B cell (primary cell): ENCODE data around the gene PLCG2. TPM values are rescaled to one million over a fixed set of nuclear protein-coding genes. Genes with fewer than 3 reads are reported as not detected.

Experiments used
- ATAC-seq: fragments of 200-7000 bp; cut with Tn5 transposase; one replicate; pipeline ENCODE4 v1.10.0; 2021; ENCODE audit warnings: low read depth, mild to moderate bottlenecking, moderate number of reproducible peaks, moderate library complexity
- CTCF ChIA-PET: fragments of 350-600 bp; sonication (Branson Sonifier 250); formaldehyde crosslinking; loops from one replicate; lab custom pipeline; 2021; ENCODE audit warnings: antibody characterized with exemption, inconsistent platforms; lab: Charles Lee
- POLR2A ChIA-PET: fragments of 350-600 bp; sonication (Branson Sonifier 250); formaldehyde crosslinking; loops from one replicate; lab custom pipeline; 2021; ENCODE audit warnings: antibody characterized with exemption; lab: Charles Lee
- DNase-seq: peaks from one replicate; pipeline ENCODE4 v3.0.0; 2013
- H2AFZ ChIP-seq: 2 replicates; pipeline ENCODE4 v1.6.1; 2012; ENCODE audit warnings: mild to moderate bottlenecking, low read depth, low read length; ENCODE audit not compliant: insufficient read depth, poor library complexity, severe bottlenecking
- H3K27ac ChIP-seq, 2 donors: 1 replicate in 1 of 2; 2 replicates in 1 of 2; pipeline ENCODE4 v1.5.1; 2012 to 2013; ENCODE audit warnings: low read length in 2 of 2, mild to moderate bottlenecking in 2 of 2, moderate library complexity in 1 of 2
- H3K27me3 ChIP-seq, 4 experiments: fragments of 200-600 bp in 1 of 4; sonication (generic) in 1 of 4; replicated peaks in 1 of 4; 1 replicate in 2 of 4; 2 replicates in 2 of 4; pipeline versions ENCODE4 v1.6.1 to v1.7.0; 2013 to 2016; ENCODE audit warnings: low read length in 3 of 4, mild to moderate bottlenecking in 2 of 4, mixed read lengths in 1 of 4, moderate library complexity in 1 of 4; ENCODE audit not compliant: insufficient read depth in 4 of 4, control insufficient read depth in 3 of 4; ENCODE audit errors: control extremely low read depth in 1 of 4
- H3K36me3 ChIP-seq, 2 experiments: replicated peaks in 1 of 2; 1 replicate in 1 of 2; 2 replicates in 1 of 2; pipeline versions ENCODE4 v1.6.1 to v1.7.1; 2013; ENCODE audit warnings: low read length in 1 of 2; ENCODE audit not compliant: insufficient read depth in 2 of 2, control insufficient read depth in 1 of 2; ENCODE audit errors: control extremely low read depth in 1 of 2, extremely low read depth in 1 of 2
- H3K4me1 ChIP-seq, 2 donors: fragments of 200-600 bp in 1 of 2; sonication (generic) in 1 of 2; 1 replicate in 1 of 2; 2 replicates in 1 of 2; pipeline versions ENCODE4 v1.5.1 to v1.6.1; 2013 to 2017; ENCODE audit warnings: low read length in 2 of 2; ENCODE audit not compliant: control insufficient read depth in 2 of 2, insufficient read depth in 2 of 2
- H3K4me2 ChIP-seq: replicated peaks from 2 replicates; pipeline ENCODE3; 2012; ENCODE audit warnings: mild to moderate bottlenecking, low read depth, low read length; ENCODE audit not compliant: poor library complexity, severe bottlenecking
- H3K4me3 ChIP-seq, 5 experiments: fragments of 200-600 bp in 1 of 5; sonication (generic) in 1 of 5; 1 replicate in 3 of 5; 2 replicates in 2 of 5; pipeline versions ENCODE4 v1.5.1 to v1.7.0; 2011 to 2016; ENCODE audit warnings: low read length in 4 of 5, mild to moderate bottlenecking in 4 of 5, low read depth in 2 of 5, control low read depth in 1 of 5, moderate library complexity in 1 of 5; ENCODE audit not compliant: insufficient read depth in 1 of 5; ENCODE audit errors: control extremely low read depth in 1 of 5, extremely low read depth in 1 of 5
- H3K79me2 ChIP-seq: fragments of 200-600 bp; sonication (generic); one replicate; pipeline ENCODE4 v1.6.0; 2016; ENCODE audit warnings: low read length; ENCODE audit not compliant: control insufficient read depth, insufficient read depth
- H3K9ac ChIP-seq: fragments of 200-600 bp; sonication (generic); 2 replicates; pipeline ENCODE4 v1.6.1; 2017; ENCODE audit warnings: mild to moderate bottlenecking, low read length, moderate library complexity
- H3K9me3 ChIP-seq, 3 donors: one replicate each; pipeline versions ENCODE4 v1.6.1 to v1.7.1; 2013; ENCODE audit warnings: low read length in 2 of 3; ENCODE audit not compliant: control insufficient read depth in 2 of 3, insufficient read depth in 1 of 3; ENCODE audit errors: control extremely low read depth in 1 of 3
- H4K20me1 ChIP-seq: 2 replicates; pipeline ENCODE4 v1.6.0; 2012; ENCODE audit warnings: mild to moderate bottlenecking, low read length; ENCODE audit not compliant: insufficient read depth, control insufficient read depth, poor library complexity, severe bottlenecking
- H3K27ac Mint-ChIP-seq: one replicate; pipeline ENCODE4 v1.8.0; 2021; ENCODE audit warnings: mixed read lengths
- H3K27me3 Mint-ChIP-seq: one replicate; pipeline ENCODE4 v1.8.0; 2021; ENCODE audit warnings: mixed read lengths
- H3K4me1 Mint-ChIP-seq: one replicate; pipeline ENCODE4 v1.8.0; 2021; ENCODE audit warnings: mixed read lengths
- H3K4me3 Mint-ChIP-seq: one replicate; pipeline ENCODE4 v1.8.0; 2021; ENCODE audit warnings: mixed read lengths
- H3K9me3 Mint-ChIP-seq: one replicate; pipeline ENCODE4 v1.8.0; 2022; ENCODE audit warnings: mixed read lengths; ENCODE audit not compliant: insufficient read depth
- EZH2 ChIP-seq: IDR thresholded peaks from 2 replicates; pipeline ENCODE4 v1.6.1; 2012; ENCODE audit warnings: borderline replicate concordance, low read depth, mild to moderate bottlenecking, moderate library complexity, low read length; ENCODE audit not compliant: insufficient read depth, poor library complexity, severe bottlenecking
- WGBS: methylation state at CpG from one replicate; pipeline ENCODE4 v1.1.5; 2013; ENCODE audit warnings: missing lambda C conversion rate; ENCODE audit not compliant: insufficient coverage; 5-methylcytosine and 5-hydroxymethylcytosine counted together
- intact Hi-C: fragments of 100-400 bp; cut with micrococcal nuclease; formaldehyde crosslinking; loops from one replicate; pipeline ENCODE4 v1.10.0; 2022
- polyA plus RNA-seq: library from polyadenylated mRNA; depleted of rRNA; stranded (reverse); fragments of >200 nt; gene quantifications from 2 replicates; pipeline ENCODE4 v1.2.3, GENCODE V29; 2012
- total RNA-seq, 2 donors: library from RNA; stranded (reverse); fragments of 120-200 nt in 1 of 2; gene quantifications; 1 replicate in 1 of 2; 2 replicates in 1 of 2; pipeline versions ENCODE4 v1.2.3 to v1.2.4, GENCODE V29; 2013 to 2022
- TF ChIP-seq, protein P1 (sequence below): fragments of 200-600 bp; IDR thresholded peaks from one replicate; pipeline ENCODE4 v1.8.0; 2022; ENCODE audit warnings: antibody characterized with exemption, mild to moderate bottlenecking

The PLCG2 gene
- total and polyA plus RNA-seq, 2 donors (not counting 1 experiment from before 2014, with no cell fraction given): 194 to 812 TPM

DNA sequence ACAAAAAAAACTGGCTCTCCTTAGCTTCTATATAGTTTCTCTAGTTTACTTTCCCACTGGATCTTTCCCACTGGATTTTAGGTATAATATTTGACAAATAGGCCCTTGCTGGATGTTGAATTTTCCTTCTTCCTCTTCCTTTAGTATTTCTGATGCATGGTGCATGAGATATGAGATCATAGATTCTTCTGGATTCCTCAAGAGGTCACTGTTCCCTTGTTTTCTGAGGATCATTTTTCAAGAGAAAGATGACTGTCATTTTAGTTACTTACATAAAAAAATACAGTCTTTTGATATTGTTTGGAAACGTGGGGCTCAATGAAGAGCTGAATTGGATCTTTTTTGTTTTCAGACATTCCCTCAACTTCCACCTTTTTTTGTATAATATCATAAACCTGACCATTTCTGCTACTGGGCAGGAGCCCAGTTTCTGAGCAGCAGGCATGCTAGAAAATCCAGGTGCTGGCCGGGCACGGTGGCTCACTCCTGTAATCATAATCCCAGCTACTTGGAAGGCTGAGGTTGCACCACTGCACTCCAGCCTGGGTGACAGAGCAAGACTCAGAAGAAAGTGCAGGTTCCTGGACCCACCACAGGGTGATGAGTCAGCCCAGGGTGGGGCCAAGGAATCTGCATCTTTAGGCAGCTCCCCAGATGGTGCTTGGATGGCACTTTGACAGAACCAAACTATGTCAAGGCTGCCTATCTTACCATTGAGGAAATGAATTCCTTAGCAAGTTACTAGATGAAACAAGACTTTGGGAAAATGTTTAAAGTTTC lies 161.9 kb downstream of the PLCG2 start:
- no peak overlapping the region for H3K27ac Mint-ChIP-seq
- Histone ChIP-seq H2AFZ (no peak overlapping the region), H3K4me2 (no peak overlapping the region), H3K4me1 (no peaks in the 10 kb centered on the region), H3K9ac (no peak overlapping the region), H3K27me3 (no peaks in the 10 kb centered on the region), H3K36me3 (peaks cover 11 to 99% of the 10 kb centered on the region in 2 experiments), H3K27ac (no peak overlapping the region), H3K4me3 (no peak overlapping the region), H3K79me2 (peaks cover 5% of the 10 kb centered on the region), H3K9me3 (no peaks in the 10 kb centered on the region), H4K20me1 (peaks cover 56% of the 10 kb centered on the region)
- H3K4me3 Mint-ChIP-seq: no peak overlapping the region
- no peaks in the 10 kb centered on the region for H3K4me1 Mint-ChIP-seq
- H3K9me3 Mint-ChIP-seq: no peaks in the 10 kb centered on the region
- CTCF ChIA-PET: interaction anchor here (1.3 to 1.7 kb wide), 3 partner anchors 14 to 289 kb away, joined by 3 to 4 read pairs (median 4); no protein-coding TSS in a partner anchor
- H3K27me3 Mint-ChIP-seq: no peaks in the 10 kb centered on the region
- no peak for TF ChIP-seq EZH2
- TF ChIP-seq, protein P1, sequence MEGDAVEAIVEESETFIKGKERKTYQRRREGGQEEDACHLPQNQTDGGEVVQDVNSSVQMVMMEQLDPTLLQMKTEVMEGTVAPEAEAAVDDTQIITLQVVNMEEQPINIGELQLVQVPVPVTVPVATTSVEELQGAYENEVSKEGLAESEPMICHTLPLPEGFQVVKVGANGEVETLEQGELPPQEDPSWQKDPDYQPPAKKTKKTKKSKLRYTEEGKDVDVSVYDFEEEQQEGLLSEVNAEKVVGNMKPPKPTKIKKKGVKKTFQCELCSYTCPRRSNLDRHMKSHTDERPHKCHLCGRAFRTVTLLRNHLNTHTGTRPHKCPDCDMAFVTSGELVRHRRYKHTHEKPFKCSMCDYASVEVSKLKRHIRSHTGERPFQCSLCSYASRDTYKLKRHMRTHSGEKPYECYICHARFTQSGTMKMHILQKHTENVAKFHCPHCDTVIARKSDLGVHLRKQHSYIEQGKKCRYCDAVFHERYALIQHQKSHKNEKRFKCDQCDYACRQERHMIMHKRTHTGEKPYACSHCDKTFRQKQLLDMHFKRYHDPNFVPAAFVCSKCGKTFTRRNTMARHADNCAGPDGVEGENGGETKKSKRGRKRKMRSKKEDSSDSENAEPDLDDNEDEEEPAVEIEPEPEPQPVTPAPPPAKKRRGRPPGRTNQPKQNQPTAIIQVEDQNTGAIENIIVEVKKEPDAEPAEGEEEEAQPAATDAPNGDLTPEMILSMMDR: peak; percentile 28
- intact Hi-C loops: no loop called here
- no peak for ATAC-seq
- 92% methylated on average over 2 of the region's 3 CpGs for WGBS
- POLR2A ChIA-PET: interaction anchor here (0.6 kb wide), 1 partner anchor 30 kb away, joined by 4 read pairs; no protein-coding TSS in a partner anchor
- no peak for DNase-seq
